Smooth muscle cell (in vitro differentiated cells): ENCODE data around the gene DDX23. TPM values are rescaled to one million over a fixed set of nuclear protein-coding genes. Genes with fewer than 3 reads are reported as not detected.

Experiments
- DNase-seq: peaks from one replicate; lab custom pipeline; 2025; ENCODE audit not compliant: unreplicated experiment; lab: John Stamatoyannopoulos, UW
- H2AFZ ChIP-seq: fragments of 200-600 bp; sonication (generic); 2 replicates; pipeline ENCODE4 v1.6.0; 2016; ENCODE audit warnings: antibody characterized with exemption, low read depth, mild to moderate bottlenecking
- H3F3A ChIP-seq: fragments of 200-600 bp; sonication (generic); 2 replicates; pipeline ENCODE4 v1.6.0; 2017; ENCODE audit warnings: antibody characterized with exemption, low read depth
- H3K27ac ChIP-seq: fragments of 200-600 bp; sonication (generic); 2 replicates; pipeline ENCODE4 v1.5.1; 2016; ENCODE audit warnings: low read depth, mild to moderate bottlenecking
- H3K27me3 ChIP-seq: fragments of 200-600 bp; sonication (generic); 2 replicates; pipeline ENCODE4 v1.6.1; 2016; ENCODE audit warnings: low read depth, mild to moderate bottlenecking
- H3K36me3 ChIP-seq: fragments of 200-600 bp; sonication (generic); 2 replicates; pipeline ENCODE4 v1.5.1; 2016; ENCODE audit warnings: low read depth
- H3K4me1 ChIP-seq: fragments of 200-600 bp; sonication (generic); 2 replicates; pipeline ENCODE4 v1.5.1; 2016; ENCODE audit warnings: low read depth
- H3K4me2 ChIP-seq: fragments of 200-600 bp; sonication (generic); 2 replicates; pipeline ENCODE4 v1.6.0; 2016; ENCODE audit warnings: mild to moderate bottlenecking
- H3K4me3 ChIP-seq: fragments of 200-600 bp; sonication (generic); 2 replicates; pipeline ENCODE4 v1.5.1; 2016; ENCODE audit warnings: mild to moderate bottlenecking
- H3K79me2 ChIP-seq: fragments of 200-600 bp; sonication (generic); 2 replicates; pipeline ENCODE4 v1.6.0; 2016; ENCODE audit warnings: low read depth, mild to moderate bottlenecking
- H3K9ac ChIP-seq: fragments of 200-600 bp; sonication (generic); 2 replicates; pipeline ENCODE4 v1.6.0; 2016; ENCODE audit warnings: low read depth
- H3K9me3 ChIP-seq: fragments of 200-600 bp; sonication (generic); replicated peaks from 2 replicates; pipeline ENCODE4 v1.5.1; 2016; ENCODE audit warnings: low read depth
- H4K20me1 ChIP-seq: fragments of 200-600 bp; sonication (generic); 2 replicates; pipeline ENCODE4 v1.6.0; 2016; ENCODE audit warnings: low read depth
- WGBS: methylation state at CpG from one replicate; pipeline ENCODE4 v1.1.7; 2016; ENCODE audit warnings: low lambda C conversion rate; 5-methylcytosine and 5-hydroxymethylcytosine counted together
- polyA plus RNA-seq: library from polyadenylated mRNA; unstranded; fragments of >200 nt; fragmentation: Nextera tagmentation; extraction: Ambion mirVana; gene quantifications from 2 replicates; pipeline ENCODE4 v1.2.1, GENCODE V29; 2016
- total RNA-seq: library from RNA; depleted of rRNA; stranded (reverse); fragments of >200 nt; gene quantifications from 2 replicates; pipeline ENCODE4 v1.2.3, GENCODE V29; 2014
- TF ChIP-seq, protein P1 (sequence below): fragments of 200-600 bp; sonication (generic); IDR thresholded peaks from 2 replicates; pipeline ENCODE4 v1.5.1; 2017; ENCODE audit warnings: borderline replicate concordance, mild to moderate bottlenecking, antibody characterized with exemption; ENCODE audit not compliant: insufficient read depth, poor library complexity, severe bottlenecking

DDX23 gene
- total and polyA plus RNA-seq, 2 experiments from 2014 or later: 41.6 to 51.7 TPM

GRCh38 chr12:48814262-48815125 lies 37.5 kb downstream of the DDX23 start:
- DNase-seq: peak; percentile 69

GRCh38 chr12:48813465-48814261 lies 38.3 kb downstream of the DDX23 start:
- H2AFZ ChIP-seq: peak overlapping the region; percentile 93
- DNase-seq: no peak
- H3K9me3 ChIP-seq: no peaks in the 10 kb centered on the region
- H3K36me3 ChIP-seq: no peaks in the 10 kb centered on the region
- peak overlapping the region; percentile 89 for H3K4me3 ChIP-seq
- peak overlapping the region; percentile 97 for H3K4me2 ChIP-seq
- 11% methylated on average over 15 of the region's 18 CpGs for WGBS
- H3K4me1 ChIP-seq: peaks cover 26% of the 10 kb centered on the region
- H3K9ac ChIP-seq: peak overlapping the region; percentile 67
- H3K27ac ChIP-seq: no peak overlapping the region
- no peaks in the 10 kb centered on the region for H3K27me3 ChIP-seq
- H3K79me2 ChIP-seq: no peaks in the 10 kb centered on the region
- peaks cover 10% of the 10 kb centered on the region for H3F3A ChIP-seq
- TF ChIP-seq, protein P1, sequence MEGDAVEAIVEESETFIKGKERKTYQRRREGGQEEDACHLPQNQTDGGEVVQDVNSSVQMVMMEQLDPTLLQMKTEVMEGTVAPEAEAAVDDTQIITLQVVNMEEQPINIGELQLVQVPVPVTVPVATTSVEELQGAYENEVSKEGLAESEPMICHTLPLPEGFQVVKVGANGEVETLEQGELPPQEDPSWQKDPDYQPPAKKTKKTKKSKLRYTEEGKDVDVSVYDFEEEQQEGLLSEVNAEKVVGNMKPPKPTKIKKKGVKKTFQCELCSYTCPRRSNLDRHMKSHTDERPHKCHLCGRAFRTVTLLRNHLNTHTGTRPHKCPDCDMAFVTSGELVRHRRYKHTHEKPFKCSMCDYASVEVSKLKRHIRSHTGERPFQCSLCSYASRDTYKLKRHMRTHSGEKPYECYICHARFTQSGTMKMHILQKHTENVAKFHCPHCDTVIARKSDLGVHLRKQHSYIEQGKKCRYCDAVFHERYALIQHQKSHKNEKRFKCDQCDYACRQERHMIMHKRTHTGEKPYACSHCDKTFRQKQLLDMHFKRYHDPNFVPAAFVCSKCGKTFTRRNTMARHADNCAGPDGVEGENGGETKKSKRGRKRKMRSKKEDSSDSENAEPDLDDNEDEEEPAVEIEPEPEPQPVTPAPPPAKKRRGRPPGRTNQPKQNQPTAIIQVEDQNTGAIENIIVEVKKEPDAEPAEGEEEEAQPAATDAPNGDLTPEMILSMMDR: no peak
- H4K20me1 ChIP-seq: no peaks in the 10 kb centered on the region

More at GRCh38 chr12:48814262-48815125, 37.5 kb downstream of the DDX23 start:
- peak overlapping the region; percentile 93 for H2AFZ ChIP-seq
- peak overlapping the region; percentile 89 for H3K4me3 ChIP-seq
- no peaks in the 10 kb centered on the region for H3K36me3 ChIP-seq
- H4K20me1 ChIP-seq: no peaks in the 10 kb centered on the region
- peak overlapping the region; percentile 67 for H3K9ac ChIP-seq
- WGBS: under 1% methylated on average over 60 of the region's 70 CpGs
- H3K79me2 ChIP-seq: no peaks in the 10 kb centered on the region
- no peaks in the 10 kb centered on the region for H3K9me3 ChIP-seq
- peaks cover 10% of the 10 kb centered on the region for H3F3A ChIP-seq
- peak overlapping the region; percentile 48 for H3K27ac ChIP-seq
- H3K4me1 ChIP-seq: peaks cover 31% of the 10 kb centered on the region
- H3K4me2 ChIP-seq: peak overlapping the region; percentile 97
- TF ChIP-seq, protein P1: peak; percentile 97
- no peaks in the 10 kb centered on the region for H3K27me3 ChIP-seq

DNA sequence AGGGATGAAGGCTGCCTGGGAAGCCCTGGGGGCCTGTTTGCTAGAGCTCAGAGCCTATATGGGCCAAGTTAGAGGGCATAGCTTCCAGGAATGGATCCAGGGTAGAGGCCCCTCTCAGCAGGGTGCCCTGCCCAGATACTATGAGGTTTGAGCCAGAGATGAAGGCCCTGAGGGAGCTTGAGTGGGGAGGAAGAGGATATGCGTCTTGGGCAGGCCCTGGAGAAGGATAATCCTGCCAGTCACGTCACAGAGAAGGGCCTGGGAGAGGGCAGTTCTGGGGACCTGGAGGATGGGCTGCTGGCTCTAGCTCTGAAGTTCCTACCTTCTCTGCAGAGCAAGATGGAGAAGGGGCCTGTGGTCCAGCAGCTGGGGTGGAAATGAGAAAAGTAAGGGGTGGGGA lies 39.6 kb downstream of the DDX23 start:
- Histone ChIP-seq H3K9me3 (no peaks in the 10 kb centered on the region), H3K9ac (no peak overlapping the region), H3K4me3 (no peak overlapping the region), H3K27ac (peak overlapping the region; percentile 50), H2AFZ (no peak overlapping the region), H3K36me3 (no peaks in the 10 kb centered on the region), H4K20me1 (no peaks in the 10 kb centered on the region), H3K4me1 (peaks cover 24% of the 10 kb centered on the region), H3F3A (peaks cover 10% of the 10 kb centered on the region), H3K27me3 (no peaks in the 10 kb centered on the region), H3K79me2 (no peaks in the 10 kb centered on the region), H3K4me2 (peak overlapping the region; percentile 28)
- no peak for DNase-seq
- TF ChIP-seq, protein P1: no peak
- 25% methylated on average over 2 of the region's 2 CpGs for WGBS
